HCT116 (cell line): ENCODE measurements around the gene PLEKHG1. TPM values are rescaled to one million over a fixed set of nuclear protein-coding genes. Genes with fewer than 3 reads are reported as not detected.

Source experiments
- ATAC-seq: fragments of 200-7000 bp; cut with Tn5 transposase; 2 replicates; pipeline ENCODE4 v1.9.1; 2020; ENCODE audit warnings: mild to moderate bottlenecking, moderate library complexity
- BruUV-seq: library from RNA; stranded (reverse); fragments of 400-500 nt; replicated peaks from 2 replicates; lab custom pipeline; 2021; lab: Mats Ljungman, UMichigan
- CTCF ChIA-PET: fragments of 300-600 bp; sonication (Branson Sonifier 250); formaldehyde crosslinking; loops from one replicate; lab custom pipeline; 2021; ENCODE audit warnings: antibody characterized with exemption; lab: Charles Lee
- POLR2A ChIA-PET: fragments of 300-600, 350-600 bp; sonication (Branson Sonifier 250); formaldehyde crosslinking; loops from one replicate; lab custom pipeline; 2021; ENCODE audit warnings: antibody characterized with exemption; lab: Charles Lee
- RAD21 ChIA-PET, 2 experiments: fragments of 300-600 bp; sonication (Branson Sonifier 250); formaldehyde crosslinking; loops; one replicate each; lab custom pipeline; 2023; ENCODE audit warnings: low total read pairs in 2 of 2; ENCODE audit not compliant: uncharacterized antibody in 2 of 2, unreplicated experiment in 2 of 2, low non-redundant PET in 1 of 2; lab: Charles Lee
- DNase-seq: peaks from one replicate; pipeline ENCODE4 v3.0.0-alpha.2; 2010; ENCODE audit warnings: low read depth, low spot score
- H2AFZ ChIP-seq: fragments of 200-600 bp; shearing (Covaris generic), sonication (generic); 2 replicates; pipeline ENCODE4 v1.6.1; 2017; ENCODE audit warnings: low read depth, mixed run types, mixed read lengths, antibody characterized with exemption, low read length; ENCODE audit not compliant: poor library complexity, severe bottlenecking
- H3K27ac ChIP-seq: 2 replicates; pipeline ENCODE4 v1.5.1; 2012; ENCODE audit warnings: low read depth, low read length
- H3K27me3 ChIP-seq: fragments of 200-600 bp; sonication (generic); 2 replicates; pipeline ENCODE4 v1.6.1; 2016; ENCODE audit warnings: mixed run types, low read length, mixed read lengths; ENCODE audit not compliant: insufficient read depth
- H3K36me3 ChIP-seq, 2 experiments: fragments of 200-500 bp in 1 of 2; fragments of 200-600 bp in 1 of 2; sonication (Bioruptor generic) in 1 of 2; sonication (generic) in 1 of 2; 2 replicates each; pipeline versions ENCODE4 v1.5.1 to v1.6.1; 2014 to 2016; ENCODE audit warnings: low read length in 2 of 2, inconsistent platforms in 1 of 2, mixed read lengths in 1 of 2, mixed run types in 1 of 2; ENCODE audit not compliant: insufficient read depth in 2 of 2, control insufficient read depth in 1 of 2
- H3K4me1 ChIP-seq, 2 experiments: fragments of 200-600 bp in 1 of 2; sonication (generic) in 1 of 2; 2 replicates each; pipeline versions ENCODE4 v1.5.1 to v1.6.1; 2012 to 2017; ENCODE audit warnings: low read length in 2 of 2, inconsistent platforms in 1 of 2, mild to moderate bottlenecking in 1 of 2, mixed read lengths in 1 of 2, mixed run types in 1 of 2, moderate library complexity in 1 of 2; ENCODE audit not compliant: insufficient read depth in 2 of 2, control insufficient read depth in 1 of 2
- H3K4me2 ChIP-seq: fragments of 200-600 bp; sonication (generic); 2 replicates; pipeline ENCODE4 v1.6.1; 2017; ENCODE audit warnings: mixed run types, low read length, mixed read lengths
- H3K4me3 ChIP-seq, 2 experiments: fragments of 200-600 bp in 1 of 2; sonication (generic) in 1 of 2; replicated peaks in 1 of 2; 2 replicates each; pipeline ENCODE4 v1.5.1; 2011 to 2016; ENCODE audit warnings: low read length in 2 of 2, control low read depth in 1 of 2, low read depth in 1 of 2, mild to moderate bottlenecking in 1 of 2, mixed read lengths in 1 of 2, mixed run types in 1 of 2
- H3K79me2 ChIP-seq: fragments of 200-600 bp; sonication (generic); 2 replicates; pipeline ENCODE4 v1.6.1; 2017; ENCODE audit warnings: mild to moderate bottlenecking, mixed run types, low read length, moderate library complexity, mixed read lengths; ENCODE audit not compliant: insufficient read depth
- H3K9ac ChIP-seq: fragments of 200-600 bp; sonication (generic); 2 replicates; pipeline ENCODE4 v1.6.1; 2016; ENCODE audit warnings: low read length, mixed read lengths
- H3K9me2 ChIP-seq: fragments of 200-600 bp; sonication (generic), shearing (Covaris generic); 2 replicates; pipeline ENCODE4 v1.6.1; 2017; ENCODE audit warnings: mixed run types, mild to moderate bottlenecking, moderate library complexity; ENCODE audit not compliant: insufficient read depth
- H3K9me3 ChIP-seq, 2 experiments: fragments of 200-500 bp in 1 of 2; fragments of 200-600 bp in 1 of 2; sonication (Bioruptor generic) in 1 of 2; sonication (generic) in 1 of 2; 2 replicates each; pipeline ENCODE4 v1.6.1; 2014 to 2017; ENCODE audit warnings: low read length in 2 of 2, mixed read lengths in 2 of 2, inconsistent platforms in 1 of 2, low read depth in 1 of 2, mild to moderate bottlenecking in 1 of 2, mixed run types in 1 of 2, moderate library complexity in 1 of 2; ENCODE audit not compliant: control insufficient read depth in 1 of 2, insufficient read depth in 1 of 2
- H4K20me1 ChIP-seq: fragments of 200-600 bp; sonication (generic), shearing (Covaris generic); 2 replicates; pipeline ENCODE4 v1.6.1; 2017; ENCODE audit warnings: mixed run types, mild to moderate bottlenecking, moderate library complexity; ENCODE audit not compliant: insufficient read depth
- CBX3 ChIP-seq: IDR thresholded peaks from 2 replicates; pipeline ENCODE4 v1.6.1; 2012; ENCODE audit warnings: low read depth
- CEBPB ChIP-seq: IDR thresholded peaks from 2 replicates; pipeline ENCODE4 v1.6.1; 2012; ENCODE audit warnings: low read depth
- EGR1 ChIP-seq: IDR thresholded peaks from 2 replicates; pipeline ENCODE4 v1.6.1; 2012; ENCODE audit warnings: low read depth
- ELF1 ChIP-seq: IDR thresholded peaks from 2 replicates; pipeline ENCODE4 v1.6.1; 2012; ENCODE audit warnings: low read depth, borderline replicate concordance
- EZH2 ChIP-seq: fragments of 200-600 bp; sonication (generic); IDR thresholded peaks from 2 replicates; pipeline ENCODE4 v1.6.1; 2017; ENCODE audit warnings: antibody characterized with exemption, mixed run types
- EZH2phosphoT487 ChIP-seq: fragments of 200-600 bp; IDR thresholded peaks from 2 replicates; pipeline ENCODE4 v1.6.1; 2018; ENCODE audit warnings: antibody characterized with exemption, borderline replicate concordance
- FOSL1 ChIP-seq: IDR thresholded peaks from 2 replicates; pipeline ENCODE4 v1.6.1; 2012; ENCODE audit warnings: low read depth
- JUND ChIP-seq: IDR thresholded peaks from 2 replicates; pipeline ENCODE4 v1.6.1; 2012
- MAX ChIP-seq: IDR thresholded peaks from 2 replicates; pipeline ENCODE4 v1.6.1; 2012
- POLR2AphosphoS5 ChIP-seq: IDR thresholded peaks from 2 replicates; pipeline ENCODE4 v1.6.1; 2011; ENCODE audit warnings: mild to moderate bottlenecking, low read depth, low read length, moderate library complexity
- RAD21 ChIP-seq: IDR thresholded peaks from 2 replicates; pipeline ENCODE4 v1.6.1; 2012; ENCODE audit warnings: low read depth, mild to moderate bottlenecking
- SIN3A ChIP-seq: IDR thresholded peaks from 2 replicates; pipeline ENCODE4 v1.6.1; 2012; ENCODE audit warnings: low read depth
- SP1 ChIP-seq: IDR thresholded peaks from 2 replicates; pipeline ENCODE4 v1.6.1; 2012; ENCODE audit warnings: low read depth
- TCF7L2 ChIP-seq: IDR thresholded peaks from 2 replicates; pipeline ENCODE4 v1.7.0; 2011; ENCODE audit warnings: borderline replicate concordance, inconsistent platforms; ENCODE audit not compliant: insufficient read depth, insufficient read length; ENCODE audit errors: extremely low read depth
- YY1 ChIP-seq: IDR thresholded peaks from 2 replicates; pipeline ENCODE4 v1.6.1; 2011; ENCODE audit warnings: low read length, low read depth, moderate library complexity, mild to moderate bottlenecking; ENCODE audit not compliant: insufficient replicate concordance; ENCODE audit errors: extremely low read depth
- ZBTB33 ChIP-seq: IDR thresholded peaks from 2 replicates; pipeline ENCODE4 v1.6.1; 2011; ENCODE audit warnings: mild to moderate bottlenecking, low read length, moderate library complexity; ENCODE audit not compliant: insufficient replicate concordance; ENCODE audit errors: extremely low read depth
- ZFX ChIP-seq: fragments of 450-650 bp; IDR thresholded peaks from 2 replicates; pipeline ENCODE4 v1.6.1; 2017
- ZNF274 ChIP-seq: fragments of 200-500 bp; sonication (Bioruptor generic); IDR thresholded peaks from 2 replicates; pipeline ENCODE4 v1.6.1; 2014; ENCODE audit warnings: mild to moderate bottlenecking, low read depth, low read length, inconsistent platforms
- intact Hi-C: fragments of 100-400 bp; cut with micrococcal nuclease; formaldehyde crosslinking; loops from 2 replicates; pipeline ENCODE4 v1.10.0; 2022
- total RNA-seq: library from RNA; stranded (reverse); gene quantifications from one replicate; pipeline ENCODE4 v1.2.1, GENCODE V29; 2021; ENCODE audit not compliant: unreplicated experiment
- TF ChIP-seq, protein P1 (sequence below): IDR thresholded peaks from 2 replicates; pipeline ENCODE4 v1.6.1; 2012

The PLEKHG1 gene
- total RNA-seq, 1 experiment from 2014 or later = 10.4 TPM

DNA sequence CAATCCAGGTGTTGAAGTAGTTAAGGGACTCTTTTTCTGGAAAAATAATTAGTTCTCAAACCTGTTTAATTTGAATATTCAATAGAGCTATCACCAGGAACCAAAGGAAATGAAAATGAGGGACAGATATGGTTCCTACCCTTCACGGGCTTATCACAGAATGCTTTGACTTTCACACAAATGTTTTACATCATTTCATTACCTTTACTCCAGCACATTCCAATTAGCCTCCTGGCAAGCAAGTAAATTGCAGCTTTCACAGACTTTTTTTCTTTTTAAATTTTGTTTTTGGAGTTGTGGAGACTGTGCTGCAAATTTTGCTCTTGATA, 35.2 kb downstream of the PLEKHG1 start:
- H3K27me3 ChIP-seq = no peaks in the 10 kb centered on the region
- no peak overlapping the region for H3K4me3 ChIP-seq
- no peak for TF ChIP-seq RAD21
- no peaks in the 10 kb centered on the region for H3K36me3 ChIP-seq
- no peak overlapping the region for H3K9ac ChIP-seq
- H2AFZ ChIP-seq = no peak overlapping the region
- H3K9me2 ChIP-seq = no peaks in the 10 kb centered on the region
- CTCF ChIA-PET = interaction anchor here (0.6 kb wide), 1 partner anchor 9 kb away, joined by 3 read pairs; no protein-coding TSS in a partner anchor
- RAD21 ChIA-PET = no interaction called here
- ATAC-seq = no peak
- no peaks in the 10 kb centered on the region for H3K4me1 ChIP-seq
- H4K20me1 ChIP-seq = no peaks in the 10 kb centered on the region
- intact Hi-C loops = no loop called here
- H3K9me3 ChIP-seq = no peaks in the 10 kb centered on the region
- no peak overlapping the region for H3K4me2 ChIP-seq
- no peaks in the 10 kb centered on the region for H3K79me2 ChIP-seq
- no peak for DNase-seq
- POLR2A ChIA-PET = no interaction called here
- no TSS peak for BruUV-seq
- no peak overlapping the region for H3K27ac ChIP-seq

- CTCF ChIA-PET = no interaction called here
- no peaks in the 10 kb centered on the region for H3K4me1 ChIP-seq
- DNase-seq = no peak
- H3K9me3 ChIP-seq = no peaks in the 10 kb centered on the region
- no peak overlapping the region for H3K4me2 ChIP-seq
- H3K4me3 ChIP-seq = no peak overlapping the region
- no peaks in the 10 kb centered on the region for H3K27me3 ChIP-seq
- intact Hi-C loops = no loop called here
- no peak overlapping the region for H2AFZ ChIP-seq
- H3K79me2 ChIP-seq = no peaks in the 10 kb centered on the region
- no peak overlapping the region for H3K9ac ChIP-seq
- POLR2A ChIA-PET = no interaction called here
- no peak for ATAC-seq
- no peaks in the 10 kb centered on the region for H4K20me1 ChIP-seq
- TF ChIP-seq EGR1 = no peak
- TF ChIP-seq JUND = no peak
- no peak for TF ChIP-seq ELF1
- no peak for TF ChIP-seq ZFX
- no peak for TF ChIP-seq CBX3
- no peak for TF ChIP-seq RAD21
- no peak for TF ChIP-seq ZBTB33
- TF ChIP-seq, protein P1, sequence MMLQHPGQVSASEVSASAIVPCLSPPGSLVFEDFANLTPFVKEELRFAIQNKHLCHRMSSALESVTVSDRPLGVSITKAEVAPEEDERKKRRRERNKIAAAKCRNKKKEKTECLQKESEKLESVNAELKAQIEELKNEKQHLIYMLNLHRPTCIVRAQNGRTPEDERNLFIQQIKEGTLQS = no peak
- TF ChIP-seq MAX = no peak
- no peak for TF ChIP-seq ZNF274
- TF ChIP-seq SIN3A = no peak
- no peak for TF ChIP-seq TCF7L2
- no peak for TF ChIP-seq EZH2
- no peak for TF ChIP-seq SP1
- TF ChIP-seq YY1 = no peak
- TF ChIP-seq POLR2AphosphoS5 = no peak
- no peak for TF ChIP-seq FOSL1
- TF ChIP-seq EZH2phosphoT487 = no peak
- no peak for TF ChIP-seq CEBPB
- TF ChIP-seq, all 23 proteins: peak for 0
- Histone ChIP-seq H3K27ac (no peak overlapping the region), H3K36me3 (no peaks in the 10 kb centered on the region), H3K9me2 (no peaks in the 10 kb centered on the region)
- BruUV-seq = no TSS peak
- RAD21 ChIA-PET = no interaction called here
Observed at GRCh38 chr6:150635906-150636514, 36.3 kb downstream of the PLEKHG1 start.
